ENCODE results near the gene PPP1R1A.

PPP1R1A gene

GRCh38 chr12:54601841-54602240 is 13.4 kb upstream of the PPP1R1A start:
- TF ChIP-seq TAF1 (IDR thresholded peaks at IDR 0.05; ENCODE audit: borderline replicate concordance, low read depth, low read length), result no peak
- no peak for TF ChIP-seq POLR2A (IDR thresholded peaks at IDR 0.05; ENCODE audit: low read depth, low read length)
- TF ChIP-seq POLR2AphosphoS5 (IDR thresholded peaks at IDR 0.05; ENCODE audit: low read depth, low read length), result no peak
- DNase-seq (ENCODE audit: insufficient read length), result no peak
- FAIRE-seq, result no peak

GRCh38 chr12:54598970-54599369 is 10.5 kb upstream of the PPP1R1A start:
- FAIRE-seq (no peak), DNase-seq (ENCODE audit: insufficient read length) (no peak)
- TF ChIP-seq POLR2AphosphoS5 (IDR thresholded peaks at IDR 0.05; ENCODE audit: low read depth, low read length) (no peak), POLR2A (IDR thresholded peaks at IDR 0.05; ENCODE audit: low read depth, low read length) (no peak), TAF1 (IDR thresholded peaks at IDR 0.05; ENCODE audit: borderline replicate concordance, low read depth, low read length) (no peak)

- FAIRE-seq (no peak), DNase-seq (ENCODE audit: insufficient read length) (no peak)
- TF ChIP-seq POLR2AphosphoS5 (IDR thresholded peaks at IDR 0.05; ENCODE audit: low read depth, low read length) (no peak), TAF1 (IDR thresholded peaks at IDR 0.05; ENCODE audit: borderline replicate concordance, low read depth, low read length) (no peak), POLR2A (IDR thresholded peaks at IDR 0.05; ENCODE audit: low read depth, low read length) (no peak)
These were observed 8.1 kb upstream of the PPP1R1A start for GRCh38 chr12:54596526-54596946.

GRCh38 chr12:54595471-54595870 is 7.0 kb upstream of the PPP1R1A start:
- FAIRE-seq (no peak), DNase-seq (ENCODE audit: insufficient read length) (no peak)
- TF ChIP-seq POLR2AphosphoS5 (IDR thresholded peaks at IDR 0.05; ENCODE audit: low read depth, low read length) (no peak), TAF1 (IDR thresholded peaks at IDR 0.05; ENCODE audit: borderline replicate concordance, low read depth, low read length) (no peak), POLR2A (IDR thresholded peaks at IDR 0.05; ENCODE audit: low read depth, low read length) (no peak)

- TF ChIP-seq POLR2A (IDR thresholded peaks at IDR 0.05; ENCODE audit: low read depth, low read length) (no peak), TAF1 (IDR thresholded peaks at IDR 0.05; ENCODE audit: borderline replicate concordance, low read depth, low read length) (no peak), POLR2AphosphoS5 (IDR thresholded peaks at IDR 0.05; ENCODE audit: low read depth, low read length) (no peak)
- DNase-seq (ENCODE audit: insufficient read length) (no peak), FAIRE-seq (no peak)
These were observed 5.3 kb upstream of the PPP1R1A start for GRCh38 chr12:54593725-54594124.

GRCh38 chr12:54593135-54593534 is 4.7 kb upstream of the PPP1R1A start:
- no peak for DNase-seq (ENCODE audit: insufficient read length)
- no peak for FAIRE-seq
- TF ChIP-seq POLR2AphosphoS5 (IDR thresholded peaks at IDR 0.05; ENCODE audit: low read depth, low read length) (no peak), POLR2A (IDR thresholded peaks at IDR 0.05; ENCODE audit: low read depth, low read length) (no peak), TAF1 (IDR thresholded peaks at IDR 0.05; ENCODE audit: borderline replicate concordance, low read depth, low read length) (no peak)

- no peak for TF ChIP-seq POLR2AphosphoS5 (IDR thresholded peaks at IDR 0.05; ENCODE audit: low read depth, low read length)
- TF ChIP-seq TAF1 (IDR thresholded peaks at IDR 0.05; ENCODE audit: borderline replicate concordance, low read depth, low read length), result no peak
- TF ChIP-seq POLR2A (IDR thresholded peaks at IDR 0.05; ENCODE audit: low read depth, low read length), result no peak
- no peak for DNase-seq (ENCODE audit: insufficient read length)
- no peak for FAIRE-seq
These were observed 3.9 kb upstream of the PPP1R1A start for GRCh38 chr12:54592316-54592715.

- TF ChIP-seq TAF1 (IDR thresholded peaks at IDR 0.05; ENCODE audit: borderline replicate concordance, low read depth, low read length), result no peak
- TF ChIP-seq POLR2AphosphoS5 (IDR thresholded peaks at IDR 0.05; ENCODE audit: low read depth, low read length), result no peak
- TF ChIP-seq POLR2A (IDR thresholded peaks at IDR 0.05; ENCODE audit: low read depth, low read length), result no peak
- DNase-seq (ENCODE audit: insufficient read length) (no peak), FAIRE-seq (no peak)
These were observed 2.6 kb upstream of the PPP1R1A start for GRCh38 chr12:54590978-54591591.

- DNase-seq (ENCODE audit: insufficient read length) (no peak), FAIRE-seq (no peak)
- no peak for TF ChIP-seq POLR2A (IDR thresholded peaks at IDR 0.05; ENCODE audit: low read depth, low read length)
These were observed 1.5 kb upstream of the PPP1R1A start for GRCh38 chr12:54589964-54590363.

GRCh38 chr12:54588890-54589267 is 420 bp upstream of the PPP1R1A start:
- no peak for TF ChIP-seq POLR2A (IDR thresholded peaks at IDR 0.05; ENCODE audit: low read depth, low read length)
- TF ChIP-seq TAF1 (IDR thresholded peaks at IDR 0.05; ENCODE audit: borderline replicate concordance, low read depth, low read length), result no peak
- TF ChIP-seq POLR2AphosphoS5 (IDR thresholded peaks at IDR 0.05; ENCODE audit: low read depth, low read length), result no peak
- FAIRE-seq (no peak), DNase-seq (ENCODE audit: insufficient read length) (no peak)

- DNase-seq (ENCODE audit: insufficient read length), result no peak
- no peak for TF ChIP-seq POLR2AphosphoS5 (IDR thresholded peaks at IDR 0.05; ENCODE audit: low read depth, low read length)
- TF ChIP-seq TAF1 (IDR thresholded peaks at IDR 0.05; ENCODE audit: borderline replicate concordance, low read depth, low read length), result no peak
- no peak for FAIRE-seq
These were observed 1.1 kb downstream of the PPP1R1A start for GRCh38 chr12:54587315-54587873.

GRCh38 chr12:54586620-54587019 is 1.8 kb downstream of the PPP1R1A start:
- FAIRE-seq, result no peak
- TF ChIP-seq POLR2A (IDR thresholded peaks at IDR 0.05; ENCODE audit: low read depth, low read length) (no peak), TAF1 (IDR thresholded peaks at IDR 0.05; ENCODE audit: borderline replicate concordance, low read depth, low read length) (no peak), POLR2AphosphoS5 (IDR thresholded peaks at IDR 0.05; ENCODE audit: low read depth, low read length) (no peak)
- DNase-seq (ENCODE audit: insufficient read length), result no peak
